ENCODE results near the gene FXR2. TPM values are rescaled to one million over a fixed set of nuclear protein-coding genes. Genes with fewer than 3 reads are reported as not detected.

FXR2 gene
- total and polyA plus RNA-seq, 9 of the 15 experiments (the other 6 are each of a cell fraction or from before 2014, with no cell fraction given): 2.0 to 49.3 (median 24.5) TPM

- Histone ChIP-seq H3K9me1 (ENCODE audit: control insufficient read depth, insufficient read depth, low read length) (no peaks in the 10 kb centered on the region), H2AFZ (ENCODE audit: low read depth, low read length) (no peak overlapping the region), H3K4me3 (no peak overlapping the region), H3K36me3 (ENCODE audit: control insufficient read depth, insufficient read depth, low read length) (no peaks in the 10 kb centered on the region), H3K27me3 (ENCODE audit: control insufficient read depth in 2 of 2, insufficient read depth in 2 of 2, low read length in 2 of 2) (no peaks in the 10 kb centered on the region), H3K27ac (ENCODE audit: extremely low read depth, low read depth, low read length) (no peak overlapping the region), H3K4me2 (ENCODE audit: insufficient read depth, low read length) (no peak overlapping the region), H3K9ac (ENCODE audit: insufficient read depth in 1 of 2, low read depth in 2 of 2, low read length in 2 of 2) (no peak overlapping the region), H4K20me1 (replicated peaks; ENCODE audit: control insufficient read depth, insufficient read depth, low read length) (no peaks in the 10 kb centered on the region), H3K79me2 (ENCODE audit: control insufficient read depth, insufficient read depth, low read length) (no peaks in the 10 kb centered on the region), H3K4me1 (replicated peaks in 1 of 2; ENCODE audit: control insufficient read depth in 2 of 2, insufficient read depth in 2 of 2, low read length in 2 of 2) (peaks cover 0 to 20% of the 10 kb centered on the region in 2 experiments; a peak in 4 of 5 replicates), H3K9me3 (replicated peaks; ENCODE audit: control insufficient read depth, insufficient read depth, low read depth, low read length) (no peaks in the 10 kb centered on the region)
- DNase-seq (ENCODE audit: extremely low read depth in 1 of 4, low spot score in 3 of 4): no peak
- no peak for ATAC-seq
- ChIA-PET POLR2A (interaction anchor here (0.6 to 2.6 kb wide), 4 partner anchors 10 to 55 kb away, joined by 4 to 19 read pairs (median 6); partner anchors contain the start of gene TP53), CTCF (ENCODE audit: low intra/inter-chr PET ratio) (interaction anchor here (0.8 to 1.3 kb wide), 4 partner anchors 17 to 86 kb away, joined by 3 to 5 read pairs (median 4); partner anchors contain the start of genes DNAH2, FXR2 and TP53)
- FAIRE-seq: no peak
- intact Hi-C loops (cut with micrococcal nuclease) (no loop called here), in situ Hi-C loops (cut with MboI) (loop anchor here (5.0 kb wide), 1 partner anchor 56 kb away; the partner anchor contains the start of genes TP53 and WRAP53)
- TF ChIP-seq TFAP4 (CRISPR knock-in tag; IDR thresholded peaks at IDR 0.05; ENCODE audit: borderline replicate concordance): peak; percentile 47; the same call in 1 of the 2 replicates
- no peak for TF ChIP-seq HCFC1 (IDR thresholded peaks at IDR 0.05; ENCODE audit: low read depth, low read length)
- TF ChIP-seq ZNF282 (CRISPR knock-in tag; IDR thresholded peaks at IDR 0.05): no peak
- TF ChIP-seq BHLHE40 (IDR thresholded peaks at IDR 0.05; ENCODE audit: low read length): no peak
- TF ChIP-seq ID3 (CRISPR knock-in tag; IDR thresholded peaks at IDR 0.05): no peak
- TF ChIP-seq ID3 (tag; IDR thresholded peaks at IDR 0.05): no peak
- WGBS (ENCODE audit: insufficient coverage, low coverage, missing lambda C conversion rate): 32% methylated on average over 4 of the region's 11 CpGs
- BruUV-seq (replicated peaks): no TSS peak
Observed at GRCh38 chr17:7631398-7632380, 17.0 kb upstream of the FXR2 start.

All from K562 (cell line).